SU-DHL-6 (cell line): Measurements from ENCODE around the gene PLIN3.

ENCODE experiments used
- EZH2phosphoT487 ChIP-seq: fragments of 200-600 bp; sonication (generic), shearing (Covaris generic); conservative IDR thresholded peaks from 2 replicates; pipeline ENCODE4 v1.6.1; 2018; ENCODE audit warnings: mild to moderate bottlenecking, antibody characterized with exemption, low read length, moderate library complexity, mixed read lengths
- TF ChIP-seq, protein P1 (sequence below): fragments of 200-600 bp; sonication (generic); IDR thresholded peaks from one replicate; pipeline ENCODE4 v1.5.1; 2017; ENCODE audit warnings: antibody characterized with exemption, mild to moderate bottlenecking, low read length, moderate library complexity; ENCODE audit not compliant: insufficient read depth, poor library complexity, severe bottlenecking

DNA sequence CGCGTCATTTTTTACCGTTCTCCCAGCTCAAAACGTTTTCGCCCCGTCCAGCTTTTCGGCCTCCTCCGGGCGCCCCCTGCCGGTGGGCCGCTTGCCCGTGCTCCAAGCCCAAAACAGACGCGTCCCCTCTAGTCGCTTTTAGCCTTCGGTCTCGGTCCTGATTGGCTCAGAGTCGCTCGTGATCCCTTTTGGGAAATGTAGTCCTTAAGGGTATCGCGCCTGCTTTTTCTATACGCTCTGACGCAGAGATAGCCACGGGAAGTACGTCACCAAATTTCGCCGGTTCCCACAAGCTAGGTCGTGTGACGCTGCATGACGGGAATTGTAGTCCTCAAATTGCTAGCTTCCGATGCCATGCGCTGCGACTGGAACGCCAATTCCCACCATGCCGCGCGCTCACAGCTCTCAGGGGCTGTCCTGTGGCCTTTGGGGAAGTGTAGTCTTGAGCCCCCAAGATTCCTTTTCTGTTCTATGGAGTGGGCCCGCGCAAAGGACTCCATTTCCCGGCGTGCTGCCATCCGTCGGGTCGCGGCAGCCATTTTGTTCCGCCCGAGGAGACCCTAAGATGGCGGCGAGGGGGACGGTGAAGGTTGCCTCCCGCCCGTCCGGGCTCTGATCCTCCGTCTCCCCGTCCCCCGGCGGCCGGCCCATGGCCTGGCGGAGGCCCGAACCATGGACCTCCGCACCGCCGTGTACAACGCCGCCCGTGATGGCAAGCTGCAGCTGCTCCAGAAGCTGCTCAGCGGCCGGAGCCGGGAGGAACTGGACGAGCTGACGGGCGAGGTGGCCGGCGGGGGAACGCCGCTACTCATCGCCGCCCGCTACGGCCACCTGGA is 76.1 kb downstream of the PLIN3 start, which contains the start of gene FEM1A:
- TF ChIP-seq, protein P1, sequence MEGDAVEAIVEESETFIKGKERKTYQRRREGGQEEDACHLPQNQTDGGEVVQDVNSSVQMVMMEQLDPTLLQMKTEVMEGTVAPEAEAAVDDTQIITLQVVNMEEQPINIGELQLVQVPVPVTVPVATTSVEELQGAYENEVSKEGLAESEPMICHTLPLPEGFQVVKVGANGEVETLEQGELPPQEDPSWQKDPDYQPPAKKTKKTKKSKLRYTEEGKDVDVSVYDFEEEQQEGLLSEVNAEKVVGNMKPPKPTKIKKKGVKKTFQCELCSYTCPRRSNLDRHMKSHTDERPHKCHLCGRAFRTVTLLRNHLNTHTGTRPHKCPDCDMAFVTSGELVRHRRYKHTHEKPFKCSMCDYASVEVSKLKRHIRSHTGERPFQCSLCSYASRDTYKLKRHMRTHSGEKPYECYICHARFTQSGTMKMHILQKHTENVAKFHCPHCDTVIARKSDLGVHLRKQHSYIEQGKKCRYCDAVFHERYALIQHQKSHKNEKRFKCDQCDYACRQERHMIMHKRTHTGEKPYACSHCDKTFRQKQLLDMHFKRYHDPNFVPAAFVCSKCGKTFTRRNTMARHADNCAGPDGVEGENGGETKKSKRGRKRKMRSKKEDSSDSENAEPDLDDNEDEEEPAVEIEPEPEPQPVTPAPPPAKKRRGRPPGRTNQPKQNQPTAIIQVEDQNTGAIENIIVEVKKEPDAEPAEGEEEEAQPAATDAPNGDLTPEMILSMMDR = peak; percentile 97
- no peak for TF ChIP-seq EZH2phosphoT487
